IMR-90 (cell line): ENCODE data around the gene IFNA14. TPM values are rescaled to one million over a fixed set of nuclear protein-coding genes. Genes with fewer than 3 reads are reported as not detected.

Source experiments
- ATAC-seq: fragments of 200-7000 bp; cut with Tn5 transposase; 2 replicates; pipeline ENCODE4 v1.9.1; 2020; ENCODE audit warnings: low read depth, mild to moderate bottlenecking, moderate library complexity
- BruUV-seq: library from RNA; stranded (reverse); fragments of 400-500 nt; replicated peaks from 2 replicates; lab custom pipeline; 2021; lab: Mats Ljungman, UMichigan
- CTCF ChIA-PET: fragments of 300-600 bp; formaldehyde crosslinking; extraction: SDS; loops from one replicate; lab custom pipeline; 2021; ENCODE audit warnings: antibody characterized with exemption; lab: Yijun Ruan, JAX
- POLR2A ChIA-PET: fragments of 300-600 bp; sonication (Branson Sonifier 250); formaldehyde crosslinking; loops from one replicate; lab custom pipeline; 2022; ENCODE audit warnings: antibody characterized with exemption; ENCODE audit not compliant: unreplicated experiment; lab: Charles Lee
- DNase-seq: peaks from one replicate; pipeline ENCODE4 v3.0.0; 2013
- H2AFZ ChIP-seq: replicated peaks from 2 replicates; pipeline ENCODE3; 2013; ENCODE audit warnings: low read length, mild to moderate bottlenecking; ENCODE audit not compliant: poor library complexity
- H2AK5ac ChIP-seq: 2 replicates; pipeline ENCODE4 v1.6.1; 2013; ENCODE audit warnings: low read depth, low read length, inconsistent platforms
- H2AK9ac ChIP-seq: replicated peaks from 2 replicates; pipeline ENCODE3; 2013; ENCODE audit warnings: mild to moderate bottlenecking, low read depth, low read length, moderate library complexity; ENCODE audit not compliant: poor library complexity
- H2BK120ac ChIP-seq: 2 replicates; pipeline ENCODE4 v1.6.1; 2013; ENCODE audit warnings: low read depth, low read length, inconsistent platforms
- H2BK15ac ChIP-seq: 3 replicates; pipeline ENCODE4 v1.6.1; 2013; ENCODE audit warnings: low read depth, low read length, inconsistent platforms
- H2BK20ac ChIP-seq: 2 replicates; pipeline ENCODE4 v1.6.1; 2013; ENCODE audit warnings: low read depth, mild to moderate bottlenecking, inconsistent platforms, low read length, moderate library complexity
- H2BK5ac ChIP-seq: 2 replicates; pipeline ENCODE4 v1.6.1; 2013; ENCODE audit warnings: mild to moderate bottlenecking, low read depth, low read length, inconsistent platforms; ENCODE audit not compliant: poor library complexity, severe bottlenecking
- H3K14ac ChIP-seq: replicated peaks from 2 replicates; pipeline ENCODE4 v1.6.1; 2013; ENCODE audit warnings: low read depth, low read length, inconsistent platforms
- H3K18ac ChIP-seq: 2 replicates; pipeline ENCODE4 v1.6.1; 2013; ENCODE audit warnings: low read depth, low read length, control low read depth
- H3K23ac ChIP-seq: 2 replicates; pipeline ENCODE4 v1.6.1; 2013; ENCODE audit warnings: low read depth, low read length, inconsistent platforms
- H3K27ac ChIP-seq: 2 replicates; pipeline ENCODE4 v1.5.1; 2013; ENCODE audit warnings: mild to moderate bottlenecking, control low read depth, low read length; ENCODE audit not compliant: insufficient read depth
- H3K27me3 ChIP-seq: 2 replicates; pipeline ENCODE4 v1.6.1; 2013; ENCODE audit warnings: low read length; ENCODE audit not compliant: control insufficient read depth, insufficient read depth
- H3K36me3 ChIP-seq: 2 replicates; pipeline ENCODE4 v1.6.1; 2013; ENCODE audit warnings: low read length, mixed read lengths; ENCODE audit not compliant: control insufficient read depth, insufficient read depth
- H3K4ac ChIP-seq: 2 replicates; pipeline ENCODE4 v1.6.1; 2013; ENCODE audit warnings: low read depth, low read length, inconsistent platforms
- H3K4me1 ChIP-seq: 2 replicates; pipeline ENCODE4 v1.6.1; 2013; ENCODE audit warnings: low read length, mixed read lengths; ENCODE audit not compliant: control insufficient read depth, insufficient read depth
- H3K4me2 ChIP-seq: 2 replicates; pipeline ENCODE4 v1.6.1; 2013; ENCODE audit warnings: low read depth, mild to moderate bottlenecking, control low read depth, low read length, moderate library complexity
- H3K4me3 ChIP-seq: 2 replicates; pipeline ENCODE4 v1.5.1; 2013; ENCODE audit warnings: low read depth, mild to moderate bottlenecking, control low read depth, low read length, moderate library complexity; ENCODE audit not compliant: insufficient read depth
- H3K56ac ChIP-seq: 2 replicates; pipeline ENCODE4 v1.6.1; 2013; ENCODE audit warnings: low read length, inconsistent platforms; ENCODE audit not compliant: insufficient read depth; ENCODE audit errors: extremely low read depth
- H3K79me1 ChIP-seq, 2 experiments: 2 replicates each; pipeline ENCODE4 v1.6.1; 2013; ENCODE audit warnings: low read length in 2 of 2, inconsistent platforms in 1 of 2, low read depth in 1 of 2
- H3K9ac ChIP-seq: 2 replicates; pipeline ENCODE4 v1.6.1; 2013; ENCODE audit warnings: low read depth, low read length, control low read depth
- H3K9me1 ChIP-seq: 2 replicates; pipeline ENCODE4 v1.6.1; 2013; ENCODE audit warnings: low read length, inconsistent platforms; ENCODE audit not compliant: insufficient read depth
- H3K9me3 ChIP-seq: 2 replicates; pipeline ENCODE4 v1.6.1; 2013; ENCODE audit warnings: low read length; ENCODE audit not compliant: control insufficient read depth, insufficient read depth
- H4K20me1 ChIP-seq: 2 replicates; pipeline ENCODE4 v1.6.1; 2013; ENCODE audit warnings: low read length, inconsistent platforms; ENCODE audit not compliant: insufficient read depth
- H4K5ac ChIP-seq: 2 replicates; pipeline ENCODE4 v1.6.1; 2013; ENCODE audit warnings: mild to moderate bottlenecking, low read depth, low read length, control low read depth
- H4K8ac ChIP-seq, 2 experiments: 2 replicates each; pipeline ENCODE4 v1.6.1; 2013; ENCODE audit warnings: low read depth in 2 of 2, low read length in 2 of 2, control low read depth in 1 of 2, inconsistent platforms in 1 of 2
- H4K91ac ChIP-seq: 2 replicates; pipeline ENCODE4 v1.6.1; 2013; ENCODE audit warnings: low read depth, low read length, inconsistent platforms; ENCODE audit not compliant: insufficient read depth
- CEBPB ChIP-seq: IDR thresholded peaks from 2 replicates; pipeline ENCODE4 v1.6.1; 2012; ENCODE audit warnings: low read depth, low read length, improper control_type of control experiment
- CHD1 ChIP-seq: IDR thresholded peaks from 2 replicates; pipeline ENCODE4 v1.6.1; 2012; ENCODE audit warnings: low read depth, low read length, improper control_type of control experiment
- CTCF ChIP-seq: conservative IDR thresholded peaks from 2 replicates; pipeline ENCODE4 v1.5.1; 2012; ENCODE audit warnings: mild to moderate bottlenecking, low read depth, low read length, improper control_type of control experiment
- ELK1 ChIP-seq: fragments of 150-350 bp; IDR thresholded peaks from 2 replicates; pipeline ENCODE4 v1.6.1; 2016; ENCODE audit warnings: low read depth, mild to moderate bottlenecking, low read length, moderate library complexity, borderline replicate concordance
- FOS ChIP-seq: fragments of 150-350 bp; IDR thresholded peaks from 2 replicates; pipeline ENCODE4 v1.6.1; 2016; ENCODE audit warnings: low read depth, low read length
- MXI1 ChIP-seq: IDR thresholded peaks from 2 replicates; pipeline ENCODE4 v1.6.1; 2012; ENCODE audit warnings: low read depth, mild to moderate bottlenecking, low read length, moderate library complexity, borderline replicate concordance
- POLR2A ChIP-seq: IDR thresholded peaks from 2 replicates; pipeline ENCODE4 v1.6.1; 2012; ENCODE audit warnings: mild to moderate bottlenecking, low read depth, low read length
- RCOR1 ChIP-seq: IDR thresholded peaks from 2 replicates; pipeline ENCODE4 v1.6.1; 2012; ENCODE audit warnings: mild to moderate bottlenecking, low read length, improper control_type of control experiment; ENCODE audit not compliant: insufficient replicate concordance
- RFX5 ChIP-seq: IDR thresholded peaks from 2 replicates; pipeline ENCODE4 v1.8.0; 2012; ENCODE audit warnings: low read depth, mild to moderate bottlenecking, low read length, moderate library complexity
- SMC3 ChIP-seq: fragments of 150-350 bp; IDR thresholded peaks from 2 replicates; pipeline ENCODE4 v1.6.1; 2016; ENCODE audit warnings: low read depth, mild to moderate bottlenecking, antibody characterized with exemption, low read length, moderate library complexity
- WGBS, 2 experiments: methylation state at CpG; one replicate each; pipeline versions ENCODE4 v1.1.5 to v1.1.7; 2013; ENCODE audit warnings: missing lambda C conversion rate in 2 of 2; ENCODE audit not compliant: insufficient read length in 1 of 2; ENCODE audit errors: extremely low coverage in 2 of 2; 5-methylcytosine and 5-hydroxymethylcytosine counted together
- dilution Hi-C: fragments of 300-500 bp; cut with HindIII; formaldehyde crosslinking; loops from one replicate; pipeline ENCODE4 v1.14.3; 2018; ENCODE audit warnings: low sequenced_read_pairs; ENCODE audit not compliant: unreplicated experiment
- in situ Hi-C: fragments of 300-500 bp; cut with MboI; formaldehyde crosslinking; loops from 3 replicates; pipeline ENCODE4 v1.14.3; 2019; ENCODE audit warnings: low sequenced_read_pairs, inconsistent platforms, mixed read lengths
- intact Hi-C: fragments of 100-400 bp; cut with micrococcal nuclease; formaldehyde crosslinking; loops from 2 replicates; pipeline ENCODE4 v1.10.0; 2022
- polyA plus RNA-seq, 3 experiments: library from polyadenylated mRNA; depleted of rRNA; stranded (reverse); fragments of >200 nt; gene quantifications; 2 replicates each; pipeline ENCODE4 v1.2.3, GENCODE V29; 2012; ENCODE audit warnings: low replicate concordance in 1 of 3
- total RNA-seq: library from RNA; depleted of rRNA; stranded (reverse); fragments of >200 nt; gene quantifications from 2 replicates; pipeline ENCODE4 v1.2.3, GENCODE V29; 2012
- TF ChIP-seq, protein P1 (sequence below): fragments of 150-350 bp; IDR thresholded peaks from 2 replicates; pipeline ENCODE4 v1.6.1; 2017; ENCODE audit warnings: mild to moderate bottlenecking, antibody characterized with exemption, low read length, low read depth

The IFNA14 gene
- total and polyA plus RNA-seq, 2 of the 4 experiments (the other 2 are of a cell fraction) = not detected

- no peak for TF ChIP-seq POLR2A
Observed at GRCh38 chr9:21266733-21267484, 27.1 kb upstream of the IFNA14 start (continued).

DNA sequence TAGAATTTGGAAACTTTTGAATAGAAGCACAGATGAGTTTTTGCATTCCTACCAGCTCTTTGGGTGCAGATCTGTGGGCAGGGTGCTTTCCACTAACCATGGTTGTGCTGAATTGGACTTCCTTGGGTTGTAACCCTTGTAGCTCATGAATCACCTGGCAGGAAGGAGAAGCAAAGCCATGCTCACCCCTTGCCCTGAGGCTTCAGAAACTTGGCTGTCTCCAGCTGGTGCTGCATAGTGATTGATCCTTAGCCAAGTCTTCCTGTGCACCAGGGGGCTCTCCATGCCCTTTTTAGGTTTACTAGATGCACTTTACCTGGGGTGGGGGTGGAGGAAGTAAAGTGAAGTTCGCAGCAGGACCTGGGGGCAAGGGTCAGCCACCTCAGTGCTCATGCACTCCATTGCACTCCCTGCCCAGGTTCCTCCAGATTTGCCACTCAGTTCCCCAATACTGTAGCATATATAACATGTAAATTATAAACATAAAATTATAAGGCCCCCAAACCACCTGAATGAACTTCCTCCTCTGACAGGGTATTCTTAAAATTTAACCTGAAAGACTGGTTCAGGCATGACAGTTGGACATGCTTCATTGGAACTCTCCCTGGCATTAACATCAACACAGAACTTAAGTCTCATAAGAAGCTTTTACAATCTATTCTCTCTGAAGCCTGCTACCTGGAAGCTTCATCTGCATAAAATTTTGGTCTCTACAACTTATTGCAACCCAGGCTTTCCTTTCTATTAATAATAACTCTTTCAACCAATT, 25.8 kb upstream of the IFNA14 start:
- CTCF ChIA-PET = interaction anchor here (0.6 to 1.1 kb wide), 2 partner anchors 12 to 29 kb away, joined by 5 to 6 read pairs; no protein-coding TSS in a partner anchor
- H2BK15ac ChIP-seq = no peak overlapping the region
- no peak overlapping the region for H4K5ac ChIP-seq
- H3K14ac ChIP-seq = no peak overlapping the region
- H2AFZ ChIP-seq = no peak overlapping the region
- no peaks in the 10 kb centered on the region for H3K79me1 ChIP-seq
- no peak overlapping the region for H3K4me2 ChIP-seq
- H2BK20ac ChIP-seq = no peak overlapping the region
- POLR2A ChIA-PET = no interaction called here
- in situ Hi-C loops (no loop called here), intact Hi-C loops (no loop called here), dilution Hi-C loops (no loop called here)
- H3K9ac ChIP-seq = no peak overlapping the region
- H3K36me3 ChIP-seq = no peaks in the 10 kb centered on the region
- H4K20me1 ChIP-seq = no peaks in the 10 kb centered on the region
- H3K9me1 ChIP-seq = no peaks in the 10 kb centered on the region
- DNase-seq = no peak
- no peaks in the 10 kb centered on the region for H3K9me3 ChIP-seq
- no peak overlapping the region for H3K18ac ChIP-seq
- no peak overlapping the region for H2AK5ac ChIP-seq
- H2AK9ac ChIP-seq = no peak overlapping the region
- no peak overlapping the region for H2BK5ac ChIP-seq
- no peaks in the 10 kb centered on the region for H3K4me1 ChIP-seq
- H3K27ac ChIP-seq = no peak overlapping the region
- H2BK120ac ChIP-seq = no peak overlapping the region
- ATAC-seq = no peak
- H4K8ac ChIP-seq = no peak overlapping the region
- no TSS peak for BruUV-seq
- no peak overlapping the region for H3K23ac ChIP-seq
- H3K56ac ChIP-seq = no peak overlapping the region
- H3K4ac ChIP-seq = no peak overlapping the region
- WGBS, 2 experiments = no CpG with 5 or more reads among the region's 1 CpG
- no peak overlapping the region for H3K4me3 ChIP-seq
- peaks cover 1% of the 10 kb centered on the region; the same call in 1 of the 2 replicates for H3K27me3 ChIP-seq
- no peak overlapping the region for H4K91ac ChIP-seq
- TF ChIP-seq RFX5 (no peak), MXI1 (no peak), SMC3 (no peak), CHD1 (no peak), CEBPB (no peak), POLR2A (no peak), CTCF (no peak), ELK1 (no peak), RCOR1 (no peak), FOS (no peak)
- TF ChIP-seq, protein P1, sequence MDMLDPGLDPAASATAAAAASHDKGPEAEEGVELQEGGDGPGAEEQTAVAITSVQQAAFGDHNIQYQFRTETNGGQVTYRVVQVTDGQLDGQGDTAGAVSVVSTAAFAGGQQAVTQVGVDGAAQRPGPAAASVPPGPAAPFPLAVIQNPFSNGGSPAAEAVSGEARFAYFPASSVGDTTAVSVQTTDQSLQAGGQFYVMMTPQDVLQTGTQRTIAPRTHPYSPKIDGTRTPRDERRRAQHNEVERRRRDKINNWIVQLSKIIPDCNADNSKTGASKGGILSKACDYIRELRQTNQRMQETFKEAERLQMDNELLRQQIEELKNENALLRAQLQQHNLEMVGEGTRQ = no peak
